ENCODE data around the gene EDC3.
"Not testable (repeated sequence)": the region's sequence is repeated elsewhere in the genome, so short reads cannot be mapped to it uniquely, and the experiment has no call there.

The EDC3 gene

GRCh38 chr15:74631408-74631807 is 64.4 kb downstream of the EDC3 start:
- Mint-ChIP-seq H3K4me3 (no peak overlapping the region), H3K36me3 (peaks cover 33% of the 10 kb centered on the region), H3K27me3 (no peaks in the 10 kb centered on the region), H3K4me1 (peaks cover 40% of the 10 kb centered on the region), H3K9me3 (no peaks in the 10 kb centered on the region), H3K27ac (peak overlapping the region; percentile 28)
- DNase-seq (ENCODE audit: low spot score in 2 of 2) (no peak), ATAC-seq (ENCODE audit: low read depth) (no peak)

- ATAC-seq (ENCODE audit: low read depth) (no peak), DNase-seq (ENCODE audit: low spot score in 2 of 2) (no peak)
- no peaks in the 10 kb centered on the region for H3K9me3 Mint-ChIP-seq
- no peaks in the 10 kb centered on the region for H3K27me3 Mint-ChIP-seq
- H3K4me3 Mint-ChIP-seq, result no peak overlapping the region
- H3K4me1 Mint-ChIP-seq, result peaks cover 42% of the 10 kb centered on the region
- H3K27ac Mint-ChIP-seq, result peak overlapping the region; percentile 28
- peaks cover 29% of the 10 kb centered on the region for H3K36me3 Mint-ChIP-seq
Observed at GRCh38 chr15:74631087-74631385, 64.8 kb downstream of the EDC3 start.

- H3K4me3 Mint-ChIP-seq, result peak overlapping the region; percentile 4
- DNase-seq (ENCODE audit: low spot score in 2 of 2), result peak; percentile 59 to 66
- no peaks in the 10 kb centered on the region for H3K27me3 Mint-ChIP-seq
- no peaks in the 10 kb centered on the region for H3K9me3 Mint-ChIP-seq
- peaks cover 46% of the 10 kb centered on the region for H3K4me1 Mint-ChIP-seq
- peaks cover 29% of the 10 kb centered on the region for H3K36me3 Mint-ChIP-seq
- peak overlapping the region; percentile 28 for H3K27ac Mint-ChIP-seq
- peak; percentile 72 for ATAC-seq (ENCODE audit: low read depth)
Observed at GRCh38 chr15:74630284-74631086, 65.3 kb downstream of the EDC3 start.

GRCh38 chr15:74629696-74630095 is 66.1 kb downstream of the EDC3 start:
- Mint-ChIP-seq H3K36me3 (peaks cover 25% of the 10 kb centered on the region), H3K4me1 (peaks cover 41% of the 10 kb centered on the region), H3K27ac (peak overlapping the region; percentile 28)
- not testable (repeated sequence) for H3K27me3 Mint-ChIP-seq; H3K4me3 Mint-ChIP-seq; H3K9me3 Mint-ChIP-seq; ATAC-seq (ENCODE audit: low read depth); DNase-seq (ENCODE audit: low spot score in 2 of 2)

GRCh38 chr15:74628949-74629348 is 66.9 kb downstream of the EDC3 start:
- Mint-ChIP-seq H3K27ac (peak overlapping the region; percentile 17), H3K36me3 (peaks cover 20% of the 10 kb centered on the region), H3K27me3 (no peaks in the 10 kb centered on the region), H3K9me3 (no peaks in the 10 kb centered on the region), H3K4me3 (no peak overlapping the region), H3K4me1 (peaks cover 41% of the 10 kb centered on the region)
- no peak for ATAC-seq (ENCODE audit: low read depth)
- DNase-seq (ENCODE audit: low spot score in 2 of 2), result no peak

GRCh38 chr15:74628199-74628598 is 67.6 kb downstream of the EDC3 start:
- no peaks in the 10 kb centered on the region for H3K27me3 Mint-ChIP-seq
- peaks cover 41% of the 10 kb centered on the region for H3K4me1 Mint-ChIP-seq
- peaks cover 21% of the 10 kb centered on the region for H3K36me3 Mint-ChIP-seq

GRCh38 chr15:74627766-74628165 is 68.1 kb downstream of the EDC3 start:
- Mint-ChIP-seq H3K4me3 (peak overlapping the region; percentile 17), H3K4me1 (peaks cover 41% of the 10 kb centered on the region), H3K9me3 (no peaks in the 10 kb centered on the region), H3K27me3 (no peaks in the 10 kb centered on the region), H3K36me3 (peaks cover 21% of the 10 kb centered on the region), H3K27ac (peak overlapping the region; percentile 81)
- ATAC-seq (ENCODE audit: low read depth) (no peak), DNase-seq (ENCODE audit: low spot score in 2 of 2) (no peak)

More at GRCh38 chr15:74628199-74628598, 67.6 kb downstream of the EDC3 start:
- ATAC-seq (ENCODE audit: low read depth), result no peak
- Mint-ChIP-seq H3K9me3 (no peaks in the 10 kb centered on the region), H3K27ac (peak overlapping the region; percentile 81), H3K4me3 (peak overlapping the region; percentile 17)
- no peak for DNase-seq (ENCODE audit: low spot score in 2 of 2)

GRCh38 chr15:74626752-74627692 is 68.8 kb downstream of the EDC3 start:
- Mint-ChIP-seq H3K27ac (peak overlapping the region; percentile 63), H3K9me3 (no peaks in the 10 kb centered on the region), H3K4me1 (peaks cover 38% of the 10 kb centered on the region), H3K27me3 (no peaks in the 10 kb centered on the region), H3K36me3 (peaks cover 25% of the 10 kb centered on the region), H3K4me3 (peak overlapping the region; percentile 72)
- DNase-seq (ENCODE audit: low spot score in 2 of 2), result peak; percentile 38 to 52
- peak; percentile 78 for ATAC-seq (ENCODE audit: low read depth)

GRCh38 chr15:74626336-74626735 is 69.5 kb downstream of the EDC3 start:
- DNase-seq (ENCODE audit: low spot score in 2 of 2) (no peak), ATAC-seq (ENCODE audit: low read depth) (no peak)
- peak overlapping the region; percentile 63 for H3K27ac Mint-ChIP-seq
- no peaks in the 10 kb centered on the region for H3K27me3 Mint-ChIP-seq
- H3K9me3 Mint-ChIP-seq, result no peaks in the 10 kb centered on the region
- H3K4me3 Mint-ChIP-seq, result no peak overlapping the region
- peaks cover 28% of the 10 kb centered on the region for H3K36me3 Mint-ChIP-seq
- H3K4me1 Mint-ChIP-seq, result peaks cover 38% of the 10 kb centered on the region

- no peak overlapping the region for H3K4me3 Mint-ChIP-seq
- ATAC-seq (ENCODE audit: low read depth) (no peak), DNase-seq (ENCODE audit: low spot score in 2 of 2) (no peak)
- H3K4me1 Mint-ChIP-seq, result peaks cover 38% of the 10 kb centered on the region
- H3K27me3 Mint-ChIP-seq, result no peaks in the 10 kb centered on the region
- H3K9me3 Mint-ChIP-seq, result no peaks in the 10 kb centered on the region
- H3K27ac Mint-ChIP-seq, result peak overlapping the region; percentile 63
- peaks cover 32% of the 10 kb centered on the region for H3K36me3 Mint-ChIP-seq
Observed at GRCh38 chr15:74625693-74626092, 70.1 kb downstream of the EDC3 start.

- Mint-ChIP-seq H3K27ac (peak overlapping the region; percentile 38), H3K4me3 (no peak overlapping the region), H3K9me3 (no peaks in the 10 kb centered on the region), H3K4me1 (peaks cover 44% of the 10 kb centered on the region), H3K27me3 (no peaks in the 10 kb centered on the region), H3K36me3 (peaks cover 36% of the 10 kb centered on the region)
- ATAC-seq (ENCODE audit: low read depth), result no peak
- no peak for DNase-seq (ENCODE audit: low spot score in 2 of 2)
Observed at GRCh38 chr15:74624020-74624602, 71.7 kb downstream of the EDC3 start.

GRCh38 chr15:74622758-74623157 is 73.1 kb downstream of the EDC3 start:
- H3K27ac Mint-ChIP-seq, result peak overlapping the region; percentile 24
- no peak overlapping the region for H3K4me3 Mint-ChIP-seq
- H3K27me3 Mint-ChIP-seq, result no peaks in the 10 kb centered on the region
- peaks cover 41% of the 10 kb centered on the region for H3K4me1 Mint-ChIP-seq
- H3K36me3 Mint-ChIP-seq, result peaks cover 31% of the 10 kb centered on the region
- no peaks in the 10 kb centered on the region for H3K9me3 Mint-ChIP-seq
- DNase-seq (ENCODE audit: low spot score in 2 of 2) (no peak), ATAC-seq (ENCODE audit: low read depth) (no peak)

- DNase-seq (ENCODE audit: low spot score in 2 of 2) (no peak), ATAC-seq (ENCODE audit: low read depth) (no peak)
- H3K4me3 Mint-ChIP-seq, result no peak overlapping the region
- H3K27me3 Mint-ChIP-seq, result no peaks in the 10 kb centered on the region
- peaks cover 28% of the 10 kb centered on the region for H3K36me3 Mint-ChIP-seq
- H3K4me1 Mint-ChIP-seq, result peaks cover 43% of the 10 kb centered on the region
- H3K27ac Mint-ChIP-seq, result no peak overlapping the region
- no peaks in the 10 kb centered on the region for H3K9me3 Mint-ChIP-seq
Observed at GRCh38 chr15:74621936-74622335, 73.9 kb downstream of the EDC3 start.

- DNase-seq (ENCODE audit: low spot score in 2 of 2) (no peak), ATAC-seq (ENCODE audit: low read depth) (no peak)
- peaks cover 42% of the 10 kb centered on the region for H3K4me1 Mint-ChIP-seq
- no peaks in the 10 kb centered on the region for H3K27me3 Mint-ChIP-seq
- H3K27ac Mint-ChIP-seq, result peak overlapping the region; percentile 78
- no peak overlapping the region for H3K4me3 Mint-ChIP-seq
- peaks cover 28% of the 10 kb centered on the region for H3K36me3 Mint-ChIP-seq
- H3K9me3 Mint-ChIP-seq, result no peaks in the 10 kb centered on the region
Observed at GRCh38 chr15:74621546-74621920, 74.3 kb downstream of the EDC3 start.
